ENCODE measurements around the gene CFAP206. TPM values are rescaled to one million over a fixed set of nuclear protein-coding genes. Genes with fewer than 3 reads are reported as not detected.

The CFAP206 gene
- total and polyA plus RNA-seq, 10 of the 15 experiments (the other 5 are each of a cell fraction or from before 2014, with no cell fraction given) = 0.04 to 0.24 (median 0.09) TPM; not detected in 6

- TF ChIP-seq ZBTB4 (CRISPR knock-in tag; IDR thresholded peaks at IDR 0.05) (no peak), ATF2 (IDR thresholded peaks at IDR 0.05; ENCODE audit: low read length) (no peak), SPI1 (IDR thresholded peaks at IDR 0.05; ENCODE audit: borderline replicate concordance, insufficient read depth, low read depth, low read length) (peak; percentile 98), RFX5 (IDR thresholded peaks at IDR 0.05; ENCODE audit: low read depth, low read length) (no peak), SREBF2 (IDR thresholded peaks at IDR 0.05; ENCODE audit: low read length) (no peak), USF2 (IDR thresholded peaks at IDR 0.05; ENCODE audit: borderline replicate concordance, low read depth, low read length) (no peak), PKNOX1 (IDR thresholded peaks at IDR 0.05) (peak; percentile 24; the same call in 1 of the 2 replicates), IRF4 (IDR thresholded peaks at IDR 0.05; ENCODE audit: low read depth, low read length) (peak; percentile 86), IKZF2 (IDR thresholded peaks at IDR 0.05) (peak; percentile 28 to 43; a peak in 1 of 4 replicates), MTA3 (IDR thresholded peaks at IDR 0.05; ENCODE audit: borderline replicate concordance, low read length) (no peak)
Observed at GRCh38 chr6:87396595-87397392, 11.0 kb upstream of the CFAP206 start (continued).
